PC-3 (cell line): ENCODE measurements around the gene RFC4. TPM values are rescaled to one million over a fixed set of nuclear protein-coding genes. Genes with fewer than 3 reads are reported as not detected.

Source experiments
- ATAC-seq: fragments of 200-7000 bp; cut with Tn5 transposase; 2 replicates; pipeline ENCODE4 v1.9.1; 2020; ENCODE audit warnings: mild to moderate bottlenecking, moderate library complexity
- BruUV-seq: library from RNA; stranded (reverse); fragments of 400-500 nt; replicated peaks from 2 replicates; lab custom pipeline; 2021; lab: Mats Ljungman, UMichigan
- CTCF ChIA-PET: fragments of 300-600 bp; sonication (Branson Sonifier 250); formaldehyde crosslinking; loops from one replicate; lab custom pipeline; 2022; ENCODE audit warnings: antibody characterized with exemption; lab: Charles Lee
- POLR2A ChIA-PET: fragments of 300-600 bp; sonication (Branson Sonifier 250); formaldehyde crosslinking; loops from one replicate; lab custom pipeline; 2022; ENCODE audit warnings: antibody characterized with exemption; ENCODE audit not compliant: unreplicated experiment; lab: Charles Lee
- DNase-seq: peaks from one replicate; pipeline ENCODE4 v3.0.0-alpha.2; 2015
- H2AFZ ChIP-seq: fragments of 300-600 bp; sonication (generic); 2 replicates; pipeline ENCODE4 v1.6.0; 2016; ENCODE audit warnings: antibody characterized with exemption, low read length
- H3F3A ChIP-seq: fragments of 300-600 bp; sonication (generic); one replicate; pipeline ENCODE4 v1.6.0; 2017; ENCODE audit warnings: antibody characterized with exemption, low read length, control low read depth, mild to moderate bottlenecking; ENCODE audit not compliant: unreplicated experiment
- H3K27ac ChIP-seq: fragments of 300-600 bp; sonication (generic); 2 replicates; pipeline ENCODE4 v1.5.1; 2016; ENCODE audit warnings: mild to moderate bottlenecking, low read length
- H3K27me3 ChIP-seq: fragments of 300-600 bp; sonication (generic); 2 replicates; pipeline ENCODE4 v1.6.1; 2016; ENCODE audit warnings: low read length, mixed read lengths
- H3K36me3 ChIP-seq: fragments of 300-600 bp; sonication (generic); 2 replicates; pipeline ENCODE4 v1.6.1; 2016; ENCODE audit warnings: low read depth, mixed run types, low read length, mixed read lengths
- H3K4me1 ChIP-seq: fragments of 300-600 bp; sonication (generic); 2 replicates; pipeline ENCODE4 v1.5.1; 2016; ENCODE audit warnings: low read length; ENCODE audit not compliant: insufficient read depth
- H3K4me2 ChIP-seq: fragments of 300-600 bp; sonication (generic); 2 replicates; pipeline ENCODE4 v1.6.0; 2016; ENCODE audit warnings: low read length
- H3K4me3 ChIP-seq: fragments of 300-600 bp; sonication (generic); 2 replicates; pipeline ENCODE4 v1.5.1; 2016; ENCODE audit warnings: mild to moderate bottlenecking, low read length, mixed read lengths
- H3K79me2 ChIP-seq: fragments of 300-600 bp; sonication (generic); 2 replicates; pipeline ENCODE4 v1.6.1; 2017; ENCODE audit warnings: low read length, mixed read lengths
- H3K9ac ChIP-seq: fragments of 300-600 bp; sonication (generic); 2 replicates; pipeline ENCODE4 v1.6.0; 2016; ENCODE audit warnings: mild to moderate bottlenecking, low read length
- H3K9me2 ChIP-seq: fragments of 300-600 bp; sonication (generic); replicated peaks from 2 replicates; pipeline ENCODE4 v1.6.1; 2016; ENCODE audit warnings: mixed run types, low read length, mixed read lengths
- H3K9me3 ChIP-seq: fragments of 300-600 bp; sonication (generic); 2 replicates; pipeline ENCODE4 v1.6.1; 2016; ENCODE audit warnings: low read length, mixed read lengths
- H4K20me1 ChIP-seq: fragments of 300-600 bp; sonication (generic); 2 replicates; pipeline ENCODE4 v1.6.1; 2016; ENCODE audit warnings: low read length, mixed read lengths
- CTCF ChIP-seq: fragments of 300-600 bp; sonication (generic); conservative IDR thresholded peaks from 2 replicates; pipeline ENCODE4 v1.5.1; 2017; ENCODE audit warnings: antibody characterized with exemption, low read depth, mild to moderate bottlenecking, low read length
- EZH2 ChIP-seq: fragments of 300-600 bp; sonication (generic); IDR thresholded peaks from one replicate; pipeline ENCODE4 v1.6.1; 2017; ENCODE audit warnings: antibody characterized with exemption, mild to moderate bottlenecking, low read length; ENCODE audit not compliant: unreplicated experiment
- EZH2phosphoT487 ChIP-seq: fragments of 300-600 bp; sonication (generic); IDR thresholded peaks from 2 replicates; pipeline ENCODE4 v1.6.1; 2018; ENCODE audit warnings: mild to moderate bottlenecking, antibody characterized with exemption, low read length, borderline replicate concordance
- intact Hi-C: fragments of 100-400 bp; cut with micrococcal nuclease; formaldehyde crosslinking; loops from 2 replicates; pipeline ENCODE4 v1.9.0; 2023
- total RNA-seq: library from RNA; depleted of rRNA; stranded (reverse); fragments of >200 nt; gene quantifications from 2 replicates; pipeline ENCODE4 v1.2.3, GENCODE V29; 2014

RFC4 gene
- total RNA-seq, 1 experiment from 2014 or later = 73.0 TPM

DNA sequence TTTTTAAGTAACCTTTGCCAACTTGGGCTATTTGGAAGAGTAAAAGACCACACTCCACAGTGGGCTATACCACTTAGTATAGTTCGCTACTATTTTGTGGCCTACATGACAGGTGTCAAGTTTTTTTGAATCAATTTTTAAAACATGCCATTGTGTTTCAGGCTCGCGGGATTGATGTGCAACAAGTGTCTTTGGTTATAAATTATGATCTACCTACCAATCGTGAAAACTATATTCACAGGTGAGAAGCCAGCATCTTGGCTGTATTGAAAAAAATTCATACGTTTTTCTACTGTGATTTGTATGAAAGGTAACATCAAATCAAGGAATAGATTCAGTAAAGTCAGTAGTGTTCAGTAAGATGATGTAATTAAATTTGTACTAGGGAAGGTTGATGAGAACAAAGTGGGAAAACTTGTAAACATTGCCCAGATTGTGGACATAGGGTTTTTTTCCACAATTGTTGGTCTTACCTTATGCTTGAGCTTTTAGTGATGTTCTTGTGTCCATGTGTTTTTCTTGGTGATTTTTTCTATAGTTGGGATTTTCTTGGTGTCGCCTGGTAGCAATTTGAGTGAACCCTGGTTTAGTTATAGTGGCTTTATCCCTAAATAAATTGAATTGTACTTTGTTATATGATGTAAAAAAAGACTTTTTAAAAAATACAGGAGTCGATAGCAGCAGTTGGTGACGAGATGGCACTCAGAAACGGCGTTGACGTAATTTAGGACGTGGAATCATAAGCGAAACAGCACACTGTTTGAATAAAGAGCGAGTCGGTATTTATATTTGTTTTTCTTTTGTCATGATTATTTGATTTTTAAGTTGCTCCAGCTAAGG lies 18.4 kb downstream of the RFC4 start:
- no peaks in the 10 kb centered on the region for H3K9me3 ChIP-seq
- H3K27me3 ChIP-seq = no peaks in the 10 kb centered on the region
- peaks cover 26% of the 10 kb centered on the region for H3K4me1 ChIP-seq
- intact Hi-C loops = loop anchor here (10.0 kb wide), 2 partner anchors 223 to 683 kb away; partner anchors contain the start of genes ETV5 and TBCCD1
- H3K79me2 ChIP-seq = peaks cover 57% of the 10 kb centered on the region
- TF ChIP-seq EZH2 (no peak), CTCF (no peak), EZH2phosphoT487 (no peak)
- H3F3A ChIP-seq = peaks cover 80% of the 10 kb centered on the region
- peaks cover 73% of the 10 kb centered on the region for H4K20me1 ChIP-seq
- no peaks in the 10 kb centered on the region for H3K9me2 ChIP-seq
- BruUV-seq = no TSS peak
- H2AFZ ChIP-seq = no peak overlapping the region
- peaks cover 69% of the 10 kb centered on the region for H3K36me3 ChIP-seq
- peak overlapping the region; percentile 84 for H3K4me2 ChIP-seq
- ChIA-PET POLR2A (interaction anchor here (0.6 kb wide), 1 partner anchor 422 kb away, joined by 4 read pairs; no protein-coding TSS in a partner anchor), CTCF (interaction anchor here (0.6 kb wide), 1 partner anchor 61 kb away, joined by 5 read pairs; no protein-coding TSS in a partner anchor)
- DNase-seq (no peak), ATAC-seq (no peak)
- no peak overlapping the region for H3K9ac ChIP-seq
- no peak overlapping the region for H3K27ac ChIP-seq
- peak overlapping the region; percentile 100 for H3K4me3 ChIP-seq

GRCh38 chr3:186786922-186787321 lies 19.4 kb downstream of the RFC4 start:
- no peak overlapping the region; the same call in 1 of the 2 replicates for H3K9ac ChIP-seq
- peak overlapping the region; percentile 84 for H3K4me2 ChIP-seq
- H3K4me1 ChIP-seq = peaks cover 28% of the 10 kb centered on the region
- peak overlapping the region; percentile 100 for H3K4me3 ChIP-seq
- no peak for DNase-seq
- no peak for ATAC-seq
- POLR2A ChIA-PET = no interaction called here
- H3K27ac ChIP-seq = no peak overlapping the region
- CTCF ChIA-PET = no interaction called here
- no peaks in the 10 kb centered on the region for H3K27me3 ChIP-seq
- H3K9me2 ChIP-seq = no peaks in the 10 kb centered on the region
- H2AFZ ChIP-seq = no peak overlapping the region
- TF ChIP-seq CTCF (no peak), EZH2phosphoT487 (no peak), EZH2 (no peak)
- peaks cover 75% of the 10 kb centered on the region for H3F3A ChIP-seq
- H3K9me3 ChIP-seq = no peaks in the 10 kb centered on the region
- peaks cover 65% of the 10 kb centered on the region for H3K79me2 ChIP-seq
- H3K36me3 ChIP-seq = peaks cover 65% of the 10 kb centered on the region
- BruUV-seq = no TSS peak
- H4K20me1 ChIP-seq = peaks cover 73% of the 10 kb centered on the region
- intact Hi-C loops = loop anchor here (10.0 kb wide), 2 partner anchors 222 to 682 kb away; partner anchors contain the start of genes ETV5 and TBCCD1
